WTC11 (cell line): ENCODE results near the gene DENND5A. TPM values are rescaled to one million over a fixed set of nuclear protein-coding genes. Genes with fewer than 3 reads are reported as not detected.

Experiments
- ATAC-seq: fragments of 200-7000 bp; cut with Tn5 transposase; 2 replicates; pipeline ENCODE4 v1.10.0; 2021; ENCODE audit warnings: mild to moderate bottlenecking, moderate library complexity
- CTCF ChIA-PET: fragments of 300-600 bp; sonication (Branson Sonifier 250); formaldehyde crosslinking; loops from one replicate; lab custom pipeline; 2021; ENCODE audit warnings: antibody characterized with exemption; lab: Charles Lee
- POLR2A ChIA-PET: fragments of 350-600 bp; sonication (Branson Sonifier 250); formaldehyde crosslinking; loops from one replicate; lab custom pipeline; 2021; ENCODE audit warnings: antibody characterized with exemption; lab: Charles Lee
- DNase-seq: peaks from one replicate; pipeline ENCODE4 v3.0.0; 2021; ENCODE audit warnings: low spot score
- H3K27ac Mint-ChIP-seq: 2 replicates; pipeline ENCODE4 v1.8.0; 2021; ENCODE audit warnings: mixed read lengths
- H3K27me3 Mint-ChIP-seq: 2 replicates; pipeline ENCODE4 v1.8.0; 2021; ENCODE audit warnings: low read depth, mild to moderate bottlenecking, moderate library complexity, mixed read lengths
- H3K36me3 Mint-ChIP-seq: 2 replicates; pipeline ENCODE4 v1.8.0; 2021; ENCODE audit warnings: mixed read lengths
- H3K4me1 Mint-ChIP-seq: 2 replicates; pipeline ENCODE4 v1.8.0; 2022; ENCODE audit warnings: mixed read lengths
- H3K4me3 Mint-ChIP-seq: 2 replicates; pipeline ENCODE4 v1.8.0; 2021; ENCODE audit warnings: mild to moderate bottlenecking, moderate library complexity, mixed read lengths
- H3K9me3 Mint-ChIP-seq: 2 replicates; pipeline ENCODE4 v1.8.0; 2021; ENCODE audit warnings: mixed read lengths
- ARID4B ChIP-seq: sonication (generic); formaldehyde crosslinking; IDR thresholded peaks from 2 replicates; pipeline ENCODE4 v1.8.0; 2023; ENCODE audit warnings: missing genetic modification reagents, mild to moderate bottlenecking, borderline replicate concordance
- ATF2 ChIP-seq: sonication (generic); formaldehyde crosslinking; IDR thresholded peaks from 2 replicates; pipeline ENCODE4 v1.8.1; 2022; ENCODE audit warnings: low read depth, missing genetic modification reagents, borderline replicate concordance
- CREB1 ChIP-seq: sonication (generic); formaldehyde crosslinking; IDR thresholded peaks from 2 replicates; pipeline ENCODE4 v1.8.0; 2023; ENCODE audit warnings: mild to moderate bottlenecking, missing genetic modification reagents
- E2F4 ChIP-seq: sonication (generic); formaldehyde crosslinking; IDR thresholded peaks from 2 replicates; pipeline ENCODE4 v1.8.1; 2022; ENCODE audit warnings: low read depth, mild to moderate bottlenecking, moderate library complexity, missing genetic modification reagents, borderline replicate concordance
- E2F5 ChIP-seq: sonication (generic); formaldehyde crosslinking; IDR thresholded peaks from 2 replicates; pipeline ENCODE4 v1.8.1; 2022; ENCODE audit warnings: mild to moderate bottlenecking, moderate library complexity, missing genetic modification reagents
- ERG ChIP-seq: fragments of 250-450 bp; sonication (Bioruptor Pico); IDR thresholded peaks from 2 replicates; pipeline ENCODE4 v1.8.0; 2021; ENCODE audit warnings: mild to moderate bottlenecking
- ETV6 ChIP-seq: sonication (generic); formaldehyde crosslinking; IDR thresholded peaks from 2 replicates; pipeline ENCODE4 v1.8.1; 2022; ENCODE audit warnings: mild to moderate bottlenecking, missing genetic modification reagents
- FOXK1 ChIP-seq: sonication (generic); formaldehyde crosslinking; IDR thresholded peaks from 2 replicates; pipeline ENCODE4 v1.8.0; 2022; ENCODE audit warnings: mild to moderate bottlenecking, moderate library complexity, missing genetic modification reagents
- HMGXB4 ChIP-seq: sonication (generic); formaldehyde crosslinking; IDR thresholded peaks from 2 replicates; pipeline ENCODE4 v1.8.1; 2023; ENCODE audit warnings: mild to moderate bottlenecking, moderate library complexity, missing genetic modification reagents
- IRF2 ChIP-seq: sonication (generic); formaldehyde crosslinking; IDR thresholded peaks from 2 replicates; pipeline ENCODE4 v1.8.0; 2022; ENCODE audit warnings: low read depth, missing genetic modification reagents, borderline replicate concordance
- NR2C2 ChIP-seq: sonication (generic); formaldehyde crosslinking; IDR thresholded peaks from 2 replicates; pipeline ENCODE4 v1.8.0; 2022; ENCODE audit warnings: mild to moderate bottlenecking, missing genetic modification reagents
- PRDM15 ChIP-seq: sonication (generic); formaldehyde crosslinking; IDR thresholded peaks from 2 replicates; pipeline ENCODE4 v1.8.0; 2022; ENCODE audit warnings: missing genetic modification reagents
- TCF7 ChIP-seq: sonication (generic); formaldehyde crosslinking; IDR thresholded peaks from 2 replicates; pipeline ENCODE4 v1.8.0; 2022; ENCODE audit warnings: mild to moderate bottlenecking, low read depth, missing genetic modification reagents, moderate library complexity
- TEAD1 ChIP-seq: sonication (generic); formaldehyde crosslinking; IDR thresholded peaks from 2 replicates; pipeline ENCODE4 v1.8.0; 2022; ENCODE audit warnings: mild to moderate bottlenecking, missing genetic modification reagents
- ZBTB43 ChIP-seq: sonication (generic); formaldehyde crosslinking; IDR thresholded peaks from 2 replicates; pipeline ENCODE4 v1.8.1; 2023; ENCODE audit warnings: mild to moderate bottlenecking, missing genetic modification reagents
- ZNF219 ChIP-seq: sonication (generic); formaldehyde crosslinking; IDR thresholded peaks from 2 replicates; pipeline ENCODE4 v1.8.0; 2023; ENCODE audit warnings: missing genetic modification reagents, mild to moderate bottlenecking, borderline replicate concordance
- ZNF416 ChIP-seq: fragments of 250-450 bp; sonication (Bioruptor Pico); IDR thresholded peaks from 2 replicates; pipeline ENCODE4 v1.9.0; 2021; ENCODE audit warnings: mild to moderate bottlenecking, inconsistent platforms
- ZSCAN18 ChIP-seq: fragments of 250-450 bp; sonication (Bioruptor Pico); IDR thresholded peaks from 2 replicates; pipeline ENCODE4 v2.1.2; 2022; ENCODE audit warnings: mild to moderate bottlenecking, moderate library complexity
- total RNA-seq: library from RNA; stranded (reverse); gene quantifications from 3 replicates; pipeline ENCODE4 v1.2.3, GENCODE V29; 2021

The DENND5A gene
- total RNA-seq, 1 experiment from 2014 or later = 69.3 TPM

- ATAC-seq = peak; percentile 86
- DNase-seq = peak; percentile 22
- no peak overlapping the region for H3K27ac Mint-ChIP-seq
- POLR2A ChIA-PET = interaction anchor here (0.5 to 0.6 kb wide), 2 partner anchors 124 to 263 kb away, joined by 3 read pairs; no protein-coding TSS in a partner anchor
- TF ChIP-seq E2F4 (CRISPR knock-in tag) (no peak), ZBTB43 (CRISPR knock-in tag) (no peak), NR2C2 (no peak), PRDM15 (no peak), ARID4B (CRISPR knock-in tag) (no peak), HMGXB4 (CRISPR knock-in tag) (no peak), TCF7 (CRISPR knock-in tag) (no peak), FOXK1 (CRISPR knock-in tag) (no peak), ZSCAN18 (CRISPR knock-in tag) (no peak), ETV6 (no peak), ZNF416 (CRISPR knock-in tag) (no peak), ATF2 (CRISPR knock-in tag) (no peak), TEAD1 (CRISPR knock-in tag) (no peak), ZNF219 (CRISPR knock-in tag) (no peak), E2F5 (no peak), IRF2 (no peak), ERG (CRISPR knock-in tag) (no peak), CREB1 (CRISPR knock-in tag) (no peak)
- H3K4me3 Mint-ChIP-seq = no peak overlapping the region
- CTCF ChIA-PET = interaction anchor here (0.7 to 1.8 kb wide), 5 partner anchors 28 to 303 kb away, joined by 3 to 7 read pairs (median 4); partner anchors contain the start of gene DENND5A
- peaks cover 17% of the 10 kb centered on the region for H3K36me3 Mint-ChIP-seq
- H3K9me3 Mint-ChIP-seq = no peaks in the 10 kb centered on the region
- no peaks in the 10 kb centered on the region for H3K27me3 Mint-ChIP-seq
- peaks cover 7% of the 10 kb centered on the region for H3K4me1 Mint-ChIP-seq
Observed at GRCh38 chr11:9203691-9204311, 61.3 kb downstream of the DENND5A start.
